D721Med (cell line): ENCODE data around the gene DUS1L.

Source experiments
- DNase-seq: peaks from one replicate; pipeline ENCODE4 v3.0.0; 2011; ENCODE audit warnings: low spot score; ENCODE audit not compliant: insufficient read length
- FAIRE-seq: peaks from 2 replicates; lab custom pipeline; 2011; peaks lifted over from hg19 to GRCh38; lab: Jason Lieb, UNC
- TF ChIP-seq, protein P1 (sequence below): IDR thresholded peaks from 2 replicates; pipeline ENCODE4 v1.5.1; 2012; ENCODE audit warnings: mild to moderate bottlenecking, control low read depth; ENCODE audit not compliant: insufficient read depth; ENCODE audit errors: missing control alignments

The DUS1L gene

DNA sequence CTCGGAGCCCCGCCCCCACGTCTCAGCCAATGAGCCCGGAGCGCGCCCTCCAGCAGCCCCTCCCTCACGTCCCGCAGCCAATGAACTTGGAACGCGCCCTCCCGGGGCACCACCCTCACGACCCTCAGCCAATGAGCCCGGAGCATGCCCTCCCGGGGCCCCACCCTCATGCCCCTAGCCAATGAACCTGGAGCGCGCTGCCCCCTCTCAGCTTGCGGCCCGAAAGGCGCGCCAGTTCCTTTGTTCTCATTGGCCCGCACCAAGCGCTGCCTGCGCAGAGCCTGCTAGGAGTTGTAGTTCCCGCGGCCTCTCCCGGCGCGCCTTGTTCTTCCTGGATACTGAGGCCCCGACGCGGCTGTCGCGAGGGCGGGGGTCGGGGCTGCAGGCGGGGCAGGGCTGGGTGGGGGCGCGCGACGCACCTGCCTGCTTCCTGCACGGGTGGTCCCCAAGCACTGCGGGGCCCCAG lies 42.6 kb downstream of the DUS1L start, which contains the start of gene LRRC45:
Gene LRRC45 (plus strand): TSS at position 325 of the 466 bp plus-strand sequence. CDS start 339 bp downstream, outside the sequence.
- no peak for FAIRE-seq

DNA sequence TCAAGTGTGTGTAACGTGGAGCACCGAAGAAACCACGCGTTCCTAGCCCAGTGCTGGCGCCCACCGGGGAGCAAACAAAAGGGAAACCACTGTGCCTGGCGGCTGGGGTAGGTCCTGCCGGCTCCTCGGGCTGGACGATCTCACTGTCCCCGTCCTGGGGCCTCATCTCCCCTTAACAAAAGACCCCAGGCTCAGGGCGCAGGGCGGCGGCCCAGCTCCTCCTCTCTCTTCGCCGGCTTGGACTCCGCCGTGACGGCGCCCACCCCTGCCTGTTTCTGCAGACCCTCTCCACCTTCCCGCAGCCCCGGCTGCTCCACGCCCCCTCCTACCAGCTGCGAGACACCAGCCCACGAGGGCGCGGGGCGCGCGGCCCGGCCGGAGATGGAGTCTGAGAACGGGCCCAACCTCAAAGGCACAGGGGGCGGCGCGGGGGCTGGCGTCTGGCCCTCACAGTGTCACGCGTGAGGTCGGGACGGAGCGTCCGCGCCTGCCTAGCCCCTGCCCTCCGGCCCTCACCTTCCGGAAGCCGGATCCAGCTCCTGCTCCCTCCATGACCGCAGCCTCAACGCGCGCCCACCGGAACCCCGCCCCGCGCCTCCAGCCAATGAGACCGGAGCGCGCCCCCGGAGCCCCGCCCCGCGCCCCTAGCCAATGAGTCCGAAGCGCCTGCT lies 43.2 kb downstream of the DUS1L start, which contains the start of gene CENPX:
Gene CENPX (minus strand): TSS at position 569 of the 671 bp plus-strand sequence. CDS start 17 bp downstream, at position 552.
- no peak for FAIRE-seq
- TF ChIP-seq, protein P1, sequence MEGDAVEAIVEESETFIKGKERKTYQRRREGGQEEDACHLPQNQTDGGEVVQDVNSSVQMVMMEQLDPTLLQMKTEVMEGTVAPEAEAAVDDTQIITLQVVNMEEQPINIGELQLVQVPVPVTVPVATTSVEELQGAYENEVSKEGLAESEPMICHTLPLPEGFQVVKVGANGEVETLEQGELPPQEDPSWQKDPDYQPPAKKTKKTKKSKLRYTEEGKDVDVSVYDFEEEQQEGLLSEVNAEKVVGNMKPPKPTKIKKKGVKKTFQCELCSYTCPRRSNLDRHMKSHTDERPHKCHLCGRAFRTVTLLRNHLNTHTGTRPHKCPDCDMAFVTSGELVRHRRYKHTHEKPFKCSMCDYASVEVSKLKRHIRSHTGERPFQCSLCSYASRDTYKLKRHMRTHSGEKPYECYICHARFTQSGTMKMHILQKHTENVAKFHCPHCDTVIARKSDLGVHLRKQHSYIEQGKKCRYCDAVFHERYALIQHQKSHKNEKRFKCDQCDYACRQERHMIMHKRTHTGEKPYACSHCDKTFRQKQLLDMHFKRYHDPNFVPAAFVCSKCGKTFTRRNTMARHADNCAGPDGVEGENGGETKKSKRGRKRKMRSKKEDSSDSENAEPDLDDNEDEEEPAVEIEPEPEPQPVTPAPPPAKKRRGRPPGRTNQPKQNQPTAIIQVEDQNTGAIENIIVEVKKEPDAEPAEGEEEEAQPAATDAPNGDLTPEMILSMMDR = no peak
- DNase-seq = no peak

More for the DNA sequence above, 42.6 kb downstream of the DUS1L start, which contains the start of gene LRRC45:
- DNase-seq = peak; percentile 96
- TF ChIP-seq, protein P1 = no peak

DNA sequence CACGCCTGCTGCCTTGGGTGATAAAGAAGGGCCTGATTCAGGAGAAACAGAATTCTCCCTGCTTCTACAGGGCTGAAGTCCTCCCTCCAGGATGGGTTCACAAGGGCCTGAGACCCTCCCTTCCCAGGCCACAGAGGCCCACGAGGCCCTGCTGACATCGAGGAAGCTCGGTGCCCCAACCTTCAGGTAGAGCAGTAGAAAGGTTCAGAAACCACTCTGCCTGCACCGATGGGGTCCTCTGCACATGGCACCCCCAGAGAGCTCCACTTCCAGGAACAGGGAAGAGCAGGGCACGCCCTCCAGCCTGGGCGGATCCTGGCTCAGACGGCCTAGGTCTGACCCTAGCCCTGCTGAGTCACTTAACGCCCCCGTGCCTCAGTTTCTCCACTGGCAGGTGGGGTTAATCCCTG lies 43.7 kb downstream of the DUS1L start:
- no peak for DNase-seq
- TF ChIP-seq, protein P1 = no peak
- FAIRE-seq = no peak

DNA sequence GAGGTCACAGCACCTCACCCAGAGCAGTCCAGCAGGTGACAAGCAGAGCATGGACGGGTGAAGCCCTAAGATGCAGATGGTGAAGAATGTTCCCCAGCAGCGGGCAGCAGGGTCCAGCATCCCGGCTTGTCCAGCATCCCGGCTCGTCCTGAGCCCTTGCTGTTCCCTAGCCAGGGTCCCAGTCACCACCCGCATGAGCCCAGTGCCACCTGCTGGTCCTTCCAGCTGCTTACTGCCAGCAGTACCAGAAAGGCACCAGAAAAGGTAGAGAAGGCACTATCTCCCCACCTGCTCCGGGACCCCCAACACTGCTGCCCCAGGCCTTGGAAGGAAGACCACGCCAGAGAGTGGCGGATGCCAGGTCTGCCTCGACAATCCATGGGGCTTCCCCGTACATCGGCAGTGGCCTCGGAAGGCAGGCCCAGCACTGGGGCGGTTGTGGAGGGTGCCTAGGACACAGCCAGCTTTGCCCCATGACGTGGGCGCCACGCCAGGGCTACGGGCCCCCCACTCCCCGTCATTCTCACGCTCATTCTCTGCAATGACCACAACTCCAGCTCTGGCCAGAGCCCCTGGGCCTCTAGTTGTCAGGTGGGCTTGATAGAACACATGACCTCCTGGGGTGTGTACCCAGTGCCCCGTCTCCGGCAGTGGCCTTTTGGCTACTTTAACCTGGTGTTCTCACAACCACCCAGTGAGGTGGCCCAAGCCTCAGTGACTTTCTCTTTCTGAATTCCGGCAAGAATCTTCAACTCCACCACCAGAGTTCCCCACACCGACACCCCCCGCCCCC lies 44.3 kb downstream of the DUS1L start:
- DNase-seq = no peak
- TF ChIP-seq, protein P1 = peak; percentile 82
- no peak for FAIRE-seq

DNA sequence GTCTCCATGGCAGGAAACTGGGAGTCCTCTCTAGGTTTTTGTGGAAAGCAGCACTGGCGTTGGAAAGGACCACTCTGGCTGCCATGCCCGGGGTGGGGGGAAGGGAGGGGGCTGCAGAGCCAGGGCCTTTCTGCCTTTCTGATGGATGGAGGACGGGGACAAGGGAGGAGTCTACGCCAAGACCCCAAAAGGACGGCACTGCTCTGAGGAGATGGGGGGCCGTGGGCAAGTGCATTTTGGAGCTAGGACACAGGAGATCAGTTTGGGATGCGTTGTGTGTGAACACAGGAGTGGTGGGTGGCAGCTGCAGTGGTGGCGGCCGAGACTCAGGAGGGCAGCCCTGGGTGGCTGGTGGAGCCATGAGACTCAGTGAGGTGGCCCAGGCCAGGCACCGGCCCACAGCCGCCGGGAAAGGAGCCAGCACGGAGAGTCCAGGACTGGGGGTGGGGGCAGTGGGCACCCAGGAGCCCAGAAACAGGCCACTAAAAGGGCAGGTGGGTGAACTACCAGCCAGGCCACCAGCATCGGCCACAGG lies 45.0 kb downstream of the DUS1L start:
- FAIRE-seq = no peak
- no peak for DNase-seq
- TF ChIP-seq, protein P1 = no peak

DNA sequence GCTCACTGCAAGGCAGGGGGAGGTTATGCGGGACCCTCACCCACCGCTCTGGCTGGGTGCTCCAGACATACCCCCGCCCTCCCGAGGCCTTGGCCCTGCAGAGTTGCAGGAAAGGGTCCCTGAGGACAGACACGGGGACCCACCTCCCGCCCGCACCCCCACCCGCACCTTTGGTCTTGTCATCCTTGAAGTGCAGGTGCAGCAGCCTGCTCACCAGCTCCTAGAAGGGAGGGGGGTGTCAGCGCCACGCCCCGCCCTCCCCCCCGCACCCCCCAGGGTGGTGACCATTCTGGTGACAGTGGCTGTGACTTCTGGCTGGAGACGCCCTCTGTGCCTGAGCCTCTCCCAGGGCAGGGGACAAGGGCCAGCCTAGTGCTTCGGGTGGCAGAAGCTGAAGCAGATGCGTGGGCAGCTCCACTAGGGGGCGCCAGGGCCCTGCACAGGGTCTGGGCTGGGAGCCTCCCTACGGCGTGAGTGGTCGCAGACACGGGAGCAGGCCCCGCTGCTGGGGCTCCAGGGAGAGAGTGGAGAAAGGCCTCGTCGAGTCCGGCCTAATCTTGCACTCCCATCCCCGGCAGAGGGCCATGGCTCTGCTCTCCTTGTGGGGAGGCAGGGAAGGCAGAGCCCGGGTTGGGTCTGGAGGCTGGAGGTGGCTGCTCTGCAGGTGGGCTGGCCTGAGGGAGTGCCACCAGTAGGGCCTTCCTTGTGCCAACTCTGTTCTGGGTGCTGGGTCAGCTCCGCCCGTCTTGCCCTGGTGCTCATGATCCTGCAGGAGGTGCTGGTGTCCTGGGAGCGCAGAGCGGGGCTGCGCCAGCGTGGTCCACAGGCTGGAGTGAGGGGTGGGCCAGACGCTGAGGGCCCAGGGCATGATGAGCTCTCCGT lies 45.7 kb downstream of the DUS1L start:
- TF ChIP-seq, protein P1 = peak; percentile 82
- no peak for FAIRE-seq
- peak; percentile 87 for DNase-seq
